IMR-90 (cell line): ENCODE data around the gene CDK2AP2. TPM values are rescaled to one million over a fixed set of nuclear protein-coding genes. Genes with fewer than 3 reads are reported as not detected.
A peak's percentile ranks its signal among the peaks of the same experiment; 100 is the strongest.

ENCODE experiments used
- ATAC-seq: fragments of 200-7000 bp; cut with Tn5 transposase; 2 replicates; pipeline ENCODE4 v1.9.1; 2020; ENCODE audit warnings: low read depth, mild to moderate bottlenecking, moderate library complexity
- BruUV-seq: library from RNA; stranded (reverse); fragments of 400-500 nt; replicated peaks from 2 replicates; lab custom pipeline; 2021; lab: Mats Ljungman, UMichigan
- CTCF ChIA-PET: fragments of 300-600 bp; formaldehyde crosslinking; extraction: SDS; loops from one replicate; lab custom pipeline; 2021; ENCODE audit warnings: antibody characterized with exemption; lab: Yijun Ruan, JAX
- POLR2A ChIA-PET: fragments of 300-600 bp; sonication (Branson Sonifier 250); formaldehyde crosslinking; loops from one replicate; lab custom pipeline; 2022; ENCODE audit warnings: antibody characterized with exemption; ENCODE audit not compliant: unreplicated experiment; lab: Charles Lee
- DNase-seq: peaks from one replicate; pipeline ENCODE4 v3.0.0; 2013
- H2AFZ ChIP-seq: replicated peaks from 2 replicates; pipeline ENCODE3; 2013; ENCODE audit warnings: low read length, mild to moderate bottlenecking; ENCODE audit not compliant: poor library complexity
- H2AK5ac ChIP-seq: 2 replicates; pipeline ENCODE4 v1.6.1; 2013; ENCODE audit warnings: low read depth, low read length, inconsistent platforms
- H2AK9ac ChIP-seq: replicated peaks from 2 replicates; pipeline ENCODE3; 2013; ENCODE audit warnings: mild to moderate bottlenecking, low read depth, low read length, moderate library complexity; ENCODE audit not compliant: poor library complexity
- H2BK120ac ChIP-seq: 2 replicates; pipeline ENCODE4 v1.6.1; 2013; ENCODE audit warnings: low read depth, low read length, inconsistent platforms
- H2BK15ac ChIP-seq: 3 replicates; pipeline ENCODE4 v1.6.1; 2013; ENCODE audit warnings: low read depth, low read length, inconsistent platforms
- H2BK20ac ChIP-seq: 2 replicates; pipeline ENCODE4 v1.6.1; 2013; ENCODE audit warnings: low read depth, mild to moderate bottlenecking, inconsistent platforms, low read length, moderate library complexity
- H2BK5ac ChIP-seq: 2 replicates; pipeline ENCODE4 v1.6.1; 2013; ENCODE audit warnings: mild to moderate bottlenecking, low read depth, low read length, inconsistent platforms; ENCODE audit not compliant: poor library complexity, severe bottlenecking
- H3K14ac ChIP-seq: replicated peaks from 2 replicates; pipeline ENCODE4 v1.6.1; 2013; ENCODE audit warnings: low read depth, low read length, inconsistent platforms
- H3K18ac ChIP-seq: 2 replicates; pipeline ENCODE4 v1.6.1; 2013; ENCODE audit warnings: low read depth, low read length, control low read depth
- H3K23ac ChIP-seq: 2 replicates; pipeline ENCODE4 v1.6.1; 2013; ENCODE audit warnings: low read depth, low read length, inconsistent platforms
- H3K27ac ChIP-seq: 2 replicates; pipeline ENCODE4 v1.5.1; 2013; ENCODE audit warnings: mild to moderate bottlenecking, control low read depth, low read length; ENCODE audit not compliant: insufficient read depth
- H3K27me3 ChIP-seq: 2 replicates; pipeline ENCODE4 v1.6.1; 2013; ENCODE audit warnings: low read length; ENCODE audit not compliant: control insufficient read depth, insufficient read depth
- H3K36me3 ChIP-seq: 2 replicates; pipeline ENCODE4 v1.6.1; 2013; ENCODE audit warnings: low read length, mixed read lengths; ENCODE audit not compliant: control insufficient read depth, insufficient read depth
- H3K4ac ChIP-seq: 2 replicates; pipeline ENCODE4 v1.6.1; 2013; ENCODE audit warnings: low read depth, low read length, inconsistent platforms
- H3K4me1 ChIP-seq: 2 replicates; pipeline ENCODE4 v1.6.1; 2013; ENCODE audit warnings: low read length, mixed read lengths; ENCODE audit not compliant: control insufficient read depth, insufficient read depth
- H3K4me2 ChIP-seq: 2 replicates; pipeline ENCODE4 v1.6.1; 2013; ENCODE audit warnings: low read depth, mild to moderate bottlenecking, control low read depth, low read length, moderate library complexity
- H3K4me3 ChIP-seq: 2 replicates; pipeline ENCODE4 v1.5.1; 2013; ENCODE audit warnings: low read depth, mild to moderate bottlenecking, control low read depth, low read length, moderate library complexity; ENCODE audit not compliant: insufficient read depth
- H3K56ac ChIP-seq: 2 replicates; pipeline ENCODE4 v1.6.1; 2013; ENCODE audit warnings: low read length, inconsistent platforms; ENCODE audit not compliant: insufficient read depth; ENCODE audit errors: extremely low read depth
- H3K79me1 ChIP-seq, 2 experiments: 2 replicates each; pipeline ENCODE4 v1.6.1; 2013; ENCODE audit warnings: low read length in 2 of 2, inconsistent platforms in 1 of 2, low read depth in 1 of 2
- H3K9ac ChIP-seq: 2 replicates; pipeline ENCODE4 v1.6.1; 2013; ENCODE audit warnings: low read depth, low read length, control low read depth
- H3K9me1 ChIP-seq: 2 replicates; pipeline ENCODE4 v1.6.1; 2013; ENCODE audit warnings: low read length, inconsistent platforms; ENCODE audit not compliant: insufficient read depth
- H3K9me3 ChIP-seq: 2 replicates; pipeline ENCODE4 v1.6.1; 2013; ENCODE audit warnings: low read length; ENCODE audit not compliant: control insufficient read depth, insufficient read depth
- H4K20me1 ChIP-seq: 2 replicates; pipeline ENCODE4 v1.6.1; 2013; ENCODE audit warnings: low read length, inconsistent platforms; ENCODE audit not compliant: insufficient read depth
- H4K5ac ChIP-seq: 2 replicates; pipeline ENCODE4 v1.6.1; 2013; ENCODE audit warnings: mild to moderate bottlenecking, low read depth, low read length, control low read depth
- H4K8ac ChIP-seq, 2 experiments: 2 replicates each; pipeline ENCODE4 v1.6.1; 2013; ENCODE audit warnings: low read depth in 2 of 2, low read length in 2 of 2, control low read depth in 1 of 2, inconsistent platforms in 1 of 2
- H4K91ac ChIP-seq: 2 replicates; pipeline ENCODE4 v1.6.1; 2013; ENCODE audit warnings: low read depth, low read length, inconsistent platforms; ENCODE audit not compliant: insufficient read depth
- BHLHE40 ChIP-seq: fragments of 150-350 bp; IDR thresholded peaks from 2 replicates; pipeline ENCODE4 v1.6.1; 2016; ENCODE audit warnings: mild to moderate bottlenecking, low read depth, low read length
- CEBPB ChIP-seq: IDR thresholded peaks from 2 replicates; pipeline ENCODE4 v1.6.1; 2012; ENCODE audit warnings: low read depth, low read length, improper control_type of control experiment
- CHD1 ChIP-seq: IDR thresholded peaks from 2 replicates; pipeline ENCODE4 v1.6.1; 2012; ENCODE audit warnings: low read depth, low read length, improper control_type of control experiment
- MAFK ChIP-seq: IDR thresholded peaks from 2 replicates; pipeline ENCODE4 v1.6.1; 2012; ENCODE audit warnings: low read depth, low read length, improper control_type of control experiment
- MAZ ChIP-seq: IDR thresholded peaks from 2 replicates; pipeline ENCODE4 v1.6.1; 2012; ENCODE audit warnings: low read depth, mild to moderate bottlenecking, low read length, improper control_type of control experiment, moderate library complexity, borderline replicate concordance
- MXI1 ChIP-seq: IDR thresholded peaks from 2 replicates; pipeline ENCODE4 v1.6.1; 2012; ENCODE audit warnings: low read depth, mild to moderate bottlenecking, low read length, moderate library complexity, borderline replicate concordance
- NFE2L2 ChIP-seq: fragments of 150-350 bp; IDR thresholded peaks from 2 replicates; pipeline ENCODE4 v1.6.1; 2016; ENCODE audit warnings: low read depth, mild to moderate bottlenecking, low read length
- POLR2A ChIP-seq: IDR thresholded peaks from 2 replicates; pipeline ENCODE4 v1.6.1; 2012; ENCODE audit warnings: mild to moderate bottlenecking, low read depth, low read length
- RAD21 ChIP-seq: IDR thresholded peaks from 2 replicates; pipeline ENCODE4 v1.6.1; 2012; ENCODE audit warnings: low read length, improper control_type of control experiment
- RCOR1 ChIP-seq: IDR thresholded peaks from 2 replicates; pipeline ENCODE4 v1.6.1; 2012; ENCODE audit warnings: mild to moderate bottlenecking, low read length, improper control_type of control experiment; ENCODE audit not compliant: insufficient replicate concordance
- RFX5 ChIP-seq: IDR thresholded peaks from 2 replicates; pipeline ENCODE4 v1.8.0; 2012; ENCODE audit warnings: low read depth, mild to moderate bottlenecking, low read length, moderate library complexity
- WGBS, 2 experiments: methylation state at CpG; one replicate each; pipeline versions ENCODE4 v1.1.5 to v1.1.7; 2013; ENCODE audit warnings: missing lambda C conversion rate in 2 of 2; ENCODE audit not compliant: insufficient read length in 1 of 2; ENCODE audit errors: extremely low coverage in 2 of 2; 5-methylcytosine and 5-hydroxymethylcytosine counted together
- dilution Hi-C: fragments of 300-500 bp; cut with HindIII; formaldehyde crosslinking; loops from one replicate; pipeline ENCODE4 v1.14.3; 2018; ENCODE audit warnings: low sequenced_read_pairs; ENCODE audit not compliant: unreplicated experiment
- in situ Hi-C: fragments of 300-500 bp; cut with MboI; formaldehyde crosslinking; loops from 3 replicates; pipeline ENCODE4 v1.14.3; 2019; ENCODE audit warnings: low sequenced_read_pairs, inconsistent platforms, mixed read lengths
- intact Hi-C: fragments of 100-400 bp; cut with micrococcal nuclease; formaldehyde crosslinking; loops from 2 replicates; pipeline ENCODE4 v1.10.0; 2022
- polyA plus RNA-seq, 3 experiments: library from polyadenylated mRNA; depleted of rRNA; stranded (reverse); fragments of >200 nt; gene quantifications; 2 replicates each; pipeline ENCODE4 v1.2.3, GENCODE V29; 2012; ENCODE audit warnings: low replicate concordance in 1 of 3
- total RNA-seq: library from RNA; depleted of rRNA; stranded (reverse); fragments of >200 nt; gene quantifications from 2 replicates; pipeline ENCODE4 v1.2.3, GENCODE V29; 2012
- TF ChIP-seq, protein P1 (sequence below): fragments of 150-350 bp; IDR thresholded peaks from 2 replicates; pipeline ENCODE4 v1.6.1; 2017; ENCODE audit warnings: mild to moderate bottlenecking, antibody characterized with exemption, low read length, low read depth
- TF ChIP-seq, protein P2 (sequence below): conservative IDR thresholded peaks from 2 replicates; pipeline ENCODE4 v1.5.1; 2012; ENCODE audit warnings: mild to moderate bottlenecking, low read depth, low read length, improper control_type of control experiment
- TF ChIP-seq, protein P3 (sequence below): fragments of 150-350 bp; IDR thresholded peaks from 2 replicates; pipeline ENCODE4 v1.6.1; 2016; ENCODE audit warnings: low read depth, mild to moderate bottlenecking, low read length, moderate library complexity, borderline replicate concordance

CDK2AP2 gene
- total and polyA plus RNA-seq, 2 of the 4 experiments (the other 2 are of a cell fraction) = 8.1 to 44.7 TPM

DNA sequence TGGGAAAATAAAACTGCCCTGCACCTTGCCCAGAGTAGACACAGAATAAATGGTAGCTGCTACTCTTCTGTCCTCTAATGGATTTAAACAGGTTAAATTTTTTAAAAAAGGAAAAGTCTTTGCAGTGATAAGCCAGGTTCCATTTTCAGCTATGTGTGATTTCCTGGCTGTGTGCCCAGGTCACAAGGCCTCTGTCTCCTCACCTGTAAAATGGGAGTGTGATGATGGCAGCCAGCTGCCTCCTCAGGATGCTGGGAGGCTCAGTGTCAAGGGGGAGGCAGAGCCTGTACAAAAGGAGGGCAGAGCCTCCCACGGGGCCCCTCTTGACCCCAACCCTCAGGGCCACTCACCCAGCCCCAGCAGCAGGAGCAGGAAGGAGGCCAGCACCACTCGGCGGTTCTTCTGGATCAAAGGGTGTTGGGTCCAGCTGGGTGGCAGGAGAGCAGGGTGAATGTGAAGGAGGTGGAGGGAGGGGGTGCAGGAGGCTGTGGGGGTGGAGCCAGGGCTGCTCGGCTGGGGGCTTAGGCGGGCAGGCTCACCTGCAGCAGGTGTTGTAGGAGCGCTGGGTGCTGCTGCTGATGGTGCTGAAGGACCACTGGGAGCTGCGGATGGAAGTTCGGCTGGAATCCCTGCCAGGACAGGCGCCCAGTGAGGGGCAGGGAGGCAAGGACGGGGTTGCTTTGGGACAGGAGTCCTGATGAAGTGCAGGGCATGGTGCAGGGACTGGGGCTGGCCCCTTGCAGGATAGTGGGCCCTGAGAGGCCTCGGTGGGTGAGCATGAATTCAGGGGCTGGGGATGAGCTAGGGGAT is 40.8 kb downstream of the CDK2AP2 start:
- Histone ChIP-seq H3K79me1 (peaks cover 4 to 24% of the 10 kb centered on the region in 2 experiments; a peak in 2 of 4 replicates), H4K20me1 (no peaks in the 10 kb centered on the region), H3K4me1 (peaks cover 9% of the 10 kb centered on the region), H4K91ac (no peak overlapping the region), H3K27me3 (peaks cover 3% of the 10 kb centered on the region; the same call in 1 of the 2 replicates), H3K18ac (no peak overlapping the region), H3K9me3 (no peaks in the 10 kb centered on the region), H3K27ac (no peak overlapping the region), H3K9ac (no peak overlapping the region), H2AK9ac (peak overlapping the region; percentile 55), H2BK120ac (no peak overlapping the region), H3K56ac (no peak overlapping the region), H2BK20ac (no peak overlapping the region), H3K4me2 (no peak overlapping the region), H3K14ac (no peak overlapping the region), H2BK5ac (no peak overlapping the region), H3K4me3 (no peak overlapping the region), H3K4ac (no peak overlapping the region), H4K8ac (no peak overlapping the region), H2BK15ac (no peak overlapping the region), H3K36me3 (peaks cover 2% of the 10 kb centered on the region; the same call in 1 of the 2 replicates), H3K23ac (no peak overlapping the region), H4K5ac (no peak overlapping the region), H2AFZ (no peak overlapping the region), H2AK5ac (no peak overlapping the region), H3K9me1 (peaks cover 12% of the 10 kb centered on the region)
- DNase-seq (no peak), ATAC-seq (no peak)
- in situ Hi-C loops = no loop called here
- CTCF ChIA-PET = no interaction called here
- dilution Hi-C loops = no loop called here
- 86% methylated on average over 6 of the region's 11 CpGs; no CpG with 5 or more reads in 1 of the 2 experiments for WGBS, 2 experiments
- POLR2A ChIA-PET = interaction anchor here (0.6 kb wide), 1 partner anchor 93 kb away, joined by 11 read pairs; no protein-coding TSS in a partner anchor
- intact Hi-C loops = no loop called here
- BruUV-seq = no TSS peak
- TF ChIP-seq RFX5 (no peak), RCOR1 (no peak), RAD21 (no peak), NFE2L2 (no peak), MAFK (no peak), CHD1 (no peak), BHLHE40 (no peak), MAZ (no peak), POLR2A (no peak), MXI1 (no peak), CEBPB (no peak)
- TF ChIP-seq, protein P1, sequence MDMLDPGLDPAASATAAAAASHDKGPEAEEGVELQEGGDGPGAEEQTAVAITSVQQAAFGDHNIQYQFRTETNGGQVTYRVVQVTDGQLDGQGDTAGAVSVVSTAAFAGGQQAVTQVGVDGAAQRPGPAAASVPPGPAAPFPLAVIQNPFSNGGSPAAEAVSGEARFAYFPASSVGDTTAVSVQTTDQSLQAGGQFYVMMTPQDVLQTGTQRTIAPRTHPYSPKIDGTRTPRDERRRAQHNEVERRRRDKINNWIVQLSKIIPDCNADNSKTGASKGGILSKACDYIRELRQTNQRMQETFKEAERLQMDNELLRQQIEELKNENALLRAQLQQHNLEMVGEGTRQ = no peak
- TF ChIP-seq, protein P2, sequence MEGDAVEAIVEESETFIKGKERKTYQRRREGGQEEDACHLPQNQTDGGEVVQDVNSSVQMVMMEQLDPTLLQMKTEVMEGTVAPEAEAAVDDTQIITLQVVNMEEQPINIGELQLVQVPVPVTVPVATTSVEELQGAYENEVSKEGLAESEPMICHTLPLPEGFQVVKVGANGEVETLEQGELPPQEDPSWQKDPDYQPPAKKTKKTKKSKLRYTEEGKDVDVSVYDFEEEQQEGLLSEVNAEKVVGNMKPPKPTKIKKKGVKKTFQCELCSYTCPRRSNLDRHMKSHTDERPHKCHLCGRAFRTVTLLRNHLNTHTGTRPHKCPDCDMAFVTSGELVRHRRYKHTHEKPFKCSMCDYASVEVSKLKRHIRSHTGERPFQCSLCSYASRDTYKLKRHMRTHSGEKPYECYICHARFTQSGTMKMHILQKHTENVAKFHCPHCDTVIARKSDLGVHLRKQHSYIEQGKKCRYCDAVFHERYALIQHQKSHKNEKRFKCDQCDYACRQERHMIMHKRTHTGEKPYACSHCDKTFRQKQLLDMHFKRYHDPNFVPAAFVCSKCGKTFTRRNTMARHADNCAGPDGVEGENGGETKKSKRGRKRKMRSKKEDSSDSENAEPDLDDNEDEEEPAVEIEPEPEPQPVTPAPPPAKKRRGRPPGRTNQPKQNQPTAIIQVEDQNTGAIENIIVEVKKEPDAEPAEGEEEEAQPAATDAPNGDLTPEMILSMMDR = no peak
- TF ChIP-seq, protein P3, sequence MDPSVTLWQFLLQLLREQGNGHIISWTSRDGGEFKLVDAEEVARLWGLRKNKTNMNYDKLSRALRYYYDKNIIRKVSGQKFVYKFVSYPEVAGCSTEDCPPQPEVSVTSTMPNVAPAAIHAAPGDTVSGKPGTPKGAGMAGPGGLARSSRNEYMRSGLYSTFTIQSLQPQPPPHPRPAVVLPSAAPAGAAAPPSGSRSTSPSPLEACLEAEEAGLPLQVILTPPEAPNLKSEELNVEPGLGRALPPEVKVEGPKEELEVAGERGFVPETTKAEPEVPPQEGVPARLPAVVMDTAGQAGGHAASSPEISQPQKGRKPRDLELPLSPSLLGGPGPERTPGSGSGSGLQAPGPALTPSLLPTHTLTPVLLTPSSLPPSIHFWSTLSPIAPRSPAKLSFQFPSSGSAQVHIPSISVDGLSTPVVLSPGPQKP = no peak
